ENCODE data around the gene NLE1.

NLE1 gene

GRCh38 chr17:35087731-35088355 lies 54.3 kb downstream of the NLE1 start:
- no peak for DNase-seq (ENCODE audit: low read depth, low spot score)

- DNase-seq (ENCODE audit: low read depth, low spot score): no peak
Observed at GRCh38 chr17:35086931-35087573, 55.1 kb downstream of the NLE1 start.

GRCh38 chr17:35086164-35086563 lies 55.9 kb downstream of the NLE1 start:
- DNase-seq (ENCODE audit: low read depth, low spot score): no peak

- DNase-seq (ENCODE audit: low read depth, low spot score): no peak
Observed at GRCh38 chr17:35084987-35085386, 57.1 kb downstream of the NLE1 start.

- no peak for DNase-seq (ENCODE audit: low read depth, low spot score)
Observed at GRCh38 chr17:35083071-35083470, 59.0 kb downstream of the NLE1 start.

GRCh38 chr17:35082073-35082657 lies 59.9 kb downstream of the NLE1 start:
- no peak for DNase-seq (ENCODE audit: low read depth, low spot score)

GRCh38 chr17:35081638-35082037 lies 60.5 kb downstream of the NLE1 start:
- no peak for DNase-seq (ENCODE audit: low read depth, low spot score)

- DNase-seq (ENCODE audit: low read depth, low spot score): no peak
Observed at GRCh38 chr17:35080536-35080935, 61.6 kb downstream of the NLE1 start.

- no peak for DNase-seq (ENCODE audit: low read depth, low spot score)
Observed at GRCh38 chr17:35079547-35080423, 62.3 kb downstream of the NLE1 start.
